CD14-positive monocyte (primary cell): Measurements from ENCODE around the gene C20orf204. TPM values are rescaled to one million over a fixed set of nuclear protein-coding genes. Genes with fewer than 3 reads are reported as not detected.

ENCODE experiments used
- DNase-seq, 3 donors: peaks; one replicate each; pipeline ENCODE4 v3.0.0-alpha.2; 2011 to 2022
- H2AFZ ChIP-seq: 2 replicates; pipeline ENCODE4 v1.6.0; 2012; ENCODE audit warnings: mild to moderate bottlenecking, low read depth, low read length, inconsistent platforms; ENCODE audit not compliant: insufficient read depth, poor library complexity, severe bottlenecking
- H3K27ac ChIP-seq, 2 donors: 1 replicate in 1 of 2; 2 replicates in 1 of 2; pipeline ENCODE4 v1.5.1; 2012 to 2013; ENCODE audit warnings: low read length in 2 of 2, control low read depth in 1 of 2, inconsistent platforms in 1 of 2, low read depth in 1 of 2, mild to moderate bottlenecking in 1 of 2
- H3K27me3 ChIP-seq, 2 donors: one replicate each; pipeline versions ENCODE4 v1.6.0 to v1.6.1; 2011 to 2013; ENCODE audit warnings: low read length in 2 of 2; ENCODE audit not compliant: control insufficient read depth in 2 of 2, insufficient read depth in 2 of 2
- H3K36me3 ChIP-seq, 2 donors: replicated peaks in 1 of 2; 1 replicate in 1 of 2; 2 replicates in 1 of 2; pipeline versions ENCODE4 v1.5.1 to v1.6.1; 2012 to 2013; ENCODE audit warnings: low read length in 2 of 2, control low read depth in 1 of 2, inconsistent platforms in 1 of 2, mild to moderate bottlenecking in 1 of 2; ENCODE audit not compliant: insufficient read depth in 2 of 2, control insufficient read depth in 1 of 2
- H3K4me1 ChIP-seq, 2 donors: 1 replicate in 1 of 2; 2 replicates in 1 of 2; pipeline versions ENCODE4 v1.5.1 to v1.6.1; 2012 to 2013; ENCODE audit warnings: low read length in 2 of 2, control low read depth in 1 of 2, inconsistent platforms in 1 of 2, mild to moderate bottlenecking in 1 of 2, moderate library complexity in 1 of 2; ENCODE audit not compliant: insufficient read depth in 2 of 2, control insufficient read depth in 1 of 2
- H3K4me2 ChIP-seq: replicated peaks from 2 replicates; pipeline ENCODE3; 2012; ENCODE audit warnings: low read length, moderate library complexity, mild to moderate bottlenecking; ENCODE audit not compliant: poor library complexity, severe bottlenecking; ENCODE audit errors: extremely low read depth
- H3K4me3 ChIP-seq, 3 experiments: fragments of 200-600 bp in 1 of 3; sonication (generic) in 1 of 3; replicated peaks in 1 of 3; 1 replicate in 2 of 3; 2 replicates in 1 of 3; pipeline ENCODE4 v1.5.1; 2011 to 2013; ENCODE audit warnings: low read length in 3 of 3, mild to moderate bottlenecking in 3 of 3, control low read depth in 2 of 3, low read depth in 2 of 3, inconsistent platforms in 1 of 3, moderate library complexity in 1 of 3
- H3K79me2 ChIP-seq: 2 replicates; pipeline ENCODE4 v1.6.0; 2012; ENCODE audit warnings: mild to moderate bottlenecking, control low read depth, inconsistent platforms, low read length, moderate library complexity; ENCODE audit not compliant: insufficient read depth
- H3K9ac ChIP-seq: 2 replicates; pipeline ENCODE4 v1.6.0; 2017; ENCODE audit warnings: low read length, mild to moderate bottlenecking; ENCODE audit not compliant: insufficient read depth, poor library complexity, severe bottlenecking
- H3K9me3 ChIP-seq, 2 donors: replicated peaks in 1 of 2; 1 replicate in 1 of 2; 2 replicates in 1 of 2; pipeline versions ENCODE4 v1.5.1 to v1.6.1; 2012 to 2013; ENCODE audit warnings: low read length in 2 of 2, control low read depth in 1 of 2; ENCODE audit not compliant: control insufficient read depth in 1 of 2, insufficient read depth in 1 of 2
- H4K20me1 ChIP-seq: 2 replicates; pipeline ENCODE4 v1.6.0; 2012; ENCODE audit warnings: mild to moderate bottlenecking, low read length, control low read depth, moderate library complexity; ENCODE audit not compliant: insufficient read depth
- H3K27ac Mint-ChIP-seq, 7 donors: one replicate each; pipeline ENCODE4 v1.8.0; 2020; ENCODE audit warnings: mild to moderate bottlenecking in 7 of 7, mixed read lengths in 7 of 7, moderate library complexity in 6 of 7, inconsistent platforms in 2 of 7
- H3K27me3 Mint-ChIP-seq, 3 donors: one replicate each; pipeline ENCODE4 v1.8.0; 2021 to 2022; ENCODE audit warnings: low read depth in 3 of 3, mild to moderate bottlenecking in 3 of 3, mixed read lengths in 3 of 3, moderate library complexity in 3 of 3, inconsistent platforms in 1 of 3
- H3K36me3 Mint-ChIP-seq, 2 donors: one replicate each; pipeline ENCODE4 v1.8.0; 2020; ENCODE audit warnings: mixed read lengths in 2 of 2, inconsistent platforms in 1 of 2, mild to moderate bottlenecking in 1 of 2
- H3K4me1 Mint-ChIP-seq: one replicate; pipeline ENCODE4 v1.8.0; 2020; ENCODE audit warnings: mild to moderate bottlenecking, mixed read lengths
- H3K4me3 Mint-ChIP-seq, 2 donors: one replicate each; pipeline ENCODE4 v1.8.0; 2020; ENCODE audit warnings: mild to moderate bottlenecking in 2 of 2, mixed read lengths in 2 of 2, moderate library complexity in 1 of 2
- H3K9me3 Mint-ChIP-seq, 7 donors: one replicate each; pipeline ENCODE4 v1.8.0; 2020 to 2022; ENCODE audit warnings: mixed read lengths in 7 of 7, mild to moderate bottlenecking in 6 of 7, moderate library complexity in 6 of 7, inconsistent platforms in 2 of 7
- WGBS: methylation state at CpG from one replicate; pipeline ENCODE4 v1.1.5; 2013; ENCODE audit warnings: missing lambda C conversion rate; ENCODE audit not compliant: insufficient coverage; 5-methylcytosine and 5-hydroxymethylcytosine counted together
- intact Hi-C, 2 donors: fragments of 100-400 bp; cut with micrococcal nuclease; formaldehyde crosslinking; loops; one replicate each; pipeline versions ENCODE4 v1.15.0 to v1.15.1; 2023
- polyA plus RNA-seq, 3 donors: library from polyadenylated mRNA; depleted of rRNA in 1 of 3; unstranded in 2 of 3; stranded (reverse) in 1 of 3; fragments of 300-500 nt in 2 of 3; fragments of >200 nt in 1 of 3; fragmentation: Illumina TruSeq in 2 of 3; gene quantifications; 1 replicate in 2 of 3; 2 replicates in 1 of 3; pipeline ENCODE4 v1.2.3, GENCODE V29; 2012 to 2021
- TF ChIP-seq, protein P1 (sequence below): fragments of 200-600 bp; IDR thresholded peaks from one replicate; pipeline ENCODE4 v1.8.0; 2022; ENCODE audit warnings: antibody characterized with exemption, mild to moderate bottlenecking

C20orf204 gene
- polyA plus RNA-seq, 3 donors: 0.20 TPM; not detected in 2

- peaks cover 0 to 3% (median 0%) of the 10 kb centered on the region in 7 donors for H3K9me3 Mint-ChIP-seq
- Histone ChIP-seq H3K27me3 (no peaks in the 10 kb centered on the region), H3K4me1 (no peaks in the 10 kb centered on the region), H3K4me2 (no peak overlapping the region), H3K9ac (no peak overlapping the region), H4K20me1 (peaks cover 17% of the 10 kb centered on the region), H3K27ac (no peak overlapping the region), H3K9me3 (no peaks in the 10 kb centered on the region), H3K36me3 (peaks cover 81 to 98% of the 10 kb centered on the region in 2 donors), H2AFZ (no peak overlapping the region), H3K4me3 (no peak overlapping the region), H3K79me2 (no peaks in the 10 kb centered on the region)
- WGBS: over 99% methylated on average over 15 of the region's 17 CpGs
- H3K4me1 Mint-ChIP-seq: peaks cover 5% of the 10 kb centered on the region
- TF ChIP-seq, protein P1, sequence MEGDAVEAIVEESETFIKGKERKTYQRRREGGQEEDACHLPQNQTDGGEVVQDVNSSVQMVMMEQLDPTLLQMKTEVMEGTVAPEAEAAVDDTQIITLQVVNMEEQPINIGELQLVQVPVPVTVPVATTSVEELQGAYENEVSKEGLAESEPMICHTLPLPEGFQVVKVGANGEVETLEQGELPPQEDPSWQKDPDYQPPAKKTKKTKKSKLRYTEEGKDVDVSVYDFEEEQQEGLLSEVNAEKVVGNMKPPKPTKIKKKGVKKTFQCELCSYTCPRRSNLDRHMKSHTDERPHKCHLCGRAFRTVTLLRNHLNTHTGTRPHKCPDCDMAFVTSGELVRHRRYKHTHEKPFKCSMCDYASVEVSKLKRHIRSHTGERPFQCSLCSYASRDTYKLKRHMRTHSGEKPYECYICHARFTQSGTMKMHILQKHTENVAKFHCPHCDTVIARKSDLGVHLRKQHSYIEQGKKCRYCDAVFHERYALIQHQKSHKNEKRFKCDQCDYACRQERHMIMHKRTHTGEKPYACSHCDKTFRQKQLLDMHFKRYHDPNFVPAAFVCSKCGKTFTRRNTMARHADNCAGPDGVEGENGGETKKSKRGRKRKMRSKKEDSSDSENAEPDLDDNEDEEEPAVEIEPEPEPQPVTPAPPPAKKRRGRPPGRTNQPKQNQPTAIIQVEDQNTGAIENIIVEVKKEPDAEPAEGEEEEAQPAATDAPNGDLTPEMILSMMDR: no peak
- H3K4me3 Mint-ChIP-seq: no peak overlapping the region
- intact Hi-C loops: no loop called here
- no peak overlapping the region for H3K27ac Mint-ChIP-seq
- no peak for DNase-seq
- peaks cover 84 to 100% of the 10 kb centered on the region in 2 donors for H3K36me3 Mint-ChIP-seq
- peaks cover 0 to 3% (median 0%) of the 10 kb centered on the region in 3 donors for H3K27me3 Mint-ChIP-seq
Observed at GRCh38 chr20:64022671-64023360, 13.2 kb upstream of the C20orf204 start.

DNA sequence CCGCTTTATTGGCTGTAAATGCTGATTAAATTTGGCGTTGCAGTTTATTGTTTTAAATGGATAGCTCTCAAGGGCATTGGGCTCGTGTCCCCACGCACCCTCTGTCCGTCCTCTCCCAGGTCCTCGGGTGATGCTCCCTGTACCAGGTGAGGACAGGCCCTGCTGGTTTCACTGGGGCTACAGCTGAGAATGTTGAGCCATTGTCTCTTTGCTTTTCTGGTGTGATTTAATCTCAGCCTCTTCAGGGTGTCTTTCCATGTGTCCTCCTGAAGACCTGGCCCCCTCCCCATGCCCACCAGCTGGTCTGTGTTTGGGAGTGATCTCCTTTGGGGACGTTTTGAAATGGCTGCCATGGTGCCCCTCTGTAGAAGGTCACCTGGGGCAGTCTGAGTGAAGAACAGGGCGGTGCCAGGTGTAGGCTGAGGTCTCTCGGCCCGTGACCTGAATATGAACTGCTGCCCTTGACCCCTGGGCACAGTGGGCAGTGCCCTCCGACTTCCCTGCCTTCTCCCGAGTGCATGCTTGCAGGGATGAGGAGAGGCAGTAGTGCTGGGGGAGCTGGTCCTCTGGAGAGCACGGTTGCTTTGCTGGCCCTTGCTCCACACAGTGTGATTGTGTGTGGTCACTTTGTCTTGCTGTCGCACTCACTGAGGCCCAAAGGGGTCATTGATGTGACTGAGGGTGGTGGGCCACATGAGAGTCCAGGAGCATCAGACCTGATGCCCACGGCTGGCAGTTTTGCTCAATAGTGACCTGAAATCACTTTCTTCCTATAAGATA, 12.4 kb upstream of the C20orf204 start:
- H3K27me3 Mint-ChIP-seq: peaks cover 0 to 3% (median 0%) of the 10 kb centered on the region in 3 donors

More for the DNA sequence above, 12.4 kb upstream of the C20orf204 start:
- Histone ChIP-seq H3K4me1 (no peaks in the 10 kb centered on the region), H3K79me2 (no peaks in the 10 kb centered on the region), H3K9ac (no peak overlapping the region), H4K20me1 (peaks cover 17% of the 10 kb centered on the region), H3K36me3 (peaks cover 82 to 99% of the 10 kb centered on the region in 2 donors), H3K27ac (no peak overlapping the region), H3K4me2 (no peak overlapping the region), H3K27me3 (no peaks in the 10 kb centered on the region), H3K4me3 (no peak overlapping the region), H2AFZ (no peak overlapping the region), H3K9me3 (no peaks in the 10 kb centered on the region)
- no peak for DNase-seq
- H3K9me3 Mint-ChIP-seq: no peaks in the 10 kb centered on the region
- H3K27ac Mint-ChIP-seq: no peak overlapping the region
- TF ChIP-seq, protein P1: no peak
- peaks cover 5% of the 10 kb centered on the region for H3K4me1 Mint-ChIP-seq
- no peak overlapping the region for H3K4me3 Mint-ChIP-seq
- H3K36me3 Mint-ChIP-seq: peaks cover 84 to 100% of the 10 kb centered on the region in 2 donors
- intact Hi-C loops: no loop called here
- WGBS: 99% methylated on average over 11 of the region's 15 CpGs
